GM12878 (cell line): ENCODE results near the gene SIGLEC11. TPM values are rescaled to one million over a fixed set of nuclear protein-coding genes. Genes with fewer than 3 reads are reported as not detected.

Source experiments
- ATF2 ChIP-seq: IDR thresholded peaks from 2 replicates; pipeline ENCODE4 v1.6.1; 2012; ENCODE audit warnings: low read length, inconsistent platforms
- BCL11A ChIP-seq: IDR thresholded peaks from 2 replicates; pipeline ENCODE4 v1.6.1; 2011; ENCODE audit warnings: low read depth, low read length
- CBX3 ChIP-seq: fragments of 200-600 bp; sonication (generic); IDR thresholded peaks from 2 replicates; pipeline ENCODE4 v1.6.1; 2016; ENCODE audit warnings: low read depth, borderline replicate concordance
- ELK1 ChIP-seq: IDR thresholded peaks from 2 replicates; pipeline ENCODE4 v1.6.1; 2012; ENCODE audit warnings: low read depth, low read length, improper control_type of control experiment
- GABPA ChIP-seq: IDR thresholded peaks from 2 replicates; pipeline ENCODE4 v1.6.1; 2014; ENCODE audit warnings: antibody characterized with exemption, low read depth, mild to moderate bottlenecking, inconsistent platforms
- IKZF2 ChIP-seq, 2 experiments: fragments of 450-650 bp; IDR thresholded peaks; 2 replicates each; pipeline ENCODE4 v1.6.1; 2017; ENCODE audit warnings: mild to moderate bottlenecking in 2 of 2, moderate library complexity in 2 of 2
- NFYA ChIP-seq: IDR thresholded peaks from 2 replicates; pipeline ENCODE4 v1.6.1; 2011; ENCODE audit warnings: low read depth, mild to moderate bottlenecking, low read length, improper control_type of control experiment, borderline replicate concordance
- POLR2AphosphoS2 ChIP-seq: IDR thresholded peaks from 2 replicates; pipeline ENCODE4 v1.6.1; 2011; ENCODE audit warnings: low read depth, mild to moderate bottlenecking, low read length, improper control_type of control experiment, moderate library complexity
- RAD21 ChIP-seq: IDR thresholded peaks from 2 replicates; pipeline ENCODE4 v1.6.1; 2011; ENCODE audit warnings: mild to moderate bottlenecking, low read depth, low read length, moderate library complexity; ENCODE audit not compliant: insufficient read depth
- RELB ChIP-seq: fragments of 450-650 bp; IDR thresholded peaks from 2 replicates; pipeline ENCODE4 v1.6.1; 2017; ENCODE audit warnings: low read depth, mild to moderate bottlenecking, moderate library complexity
- RUNX3 ChIP-seq: IDR thresholded peaks from 2 replicates; pipeline ENCODE4 v1.6.1; 2012; ENCODE audit warnings: low read length, inconsistent platforms
- SIX5 ChIP-seq: IDR thresholded peaks from 2 replicates; pipeline ENCODE4 v1.6.1; 2011; ENCODE audit warnings: mild to moderate bottlenecking, low read depth, low read length, moderate library complexity; ENCODE audit not compliant: severe bottlenecking
- SPI1 ChIP-seq: IDR thresholded peaks from 2 replicates; pipeline ENCODE4 v1.6.1; 2011; ENCODE audit warnings: low read depth, mild to moderate bottlenecking, low read length, moderate library complexity, borderline replicate concordance; ENCODE audit not compliant: insufficient read depth
- STAT1 ChIP-seq: fragments of 450-650 bp; conservative IDR thresholded peaks from 2 replicates; pipeline ENCODE4 v1.6.1; 2014; ENCODE audit warnings: antibody characterized with exemption, mild to moderate bottlenecking
- SUPT20H ChIP-seq: IDR thresholded peaks from 2 replicates; pipeline ENCODE4 v1.6.1; 2011; ENCODE audit warnings: low read depth, mild to moderate bottlenecking, low read length, moderate library complexity, borderline replicate concordance; ENCODE audit not compliant: control insufficient read depth
- polyA plus RNA-seq, 11 experiments: library from polyadenylated mRNA; depleted of rRNA in 4 of 11; unstranded in 6 of 11; stranded (reverse) in 5 of 11; fragments of >200 nt; fragmentation: Nextera tagmentation in 4 of 11; fragmentation: Illumina TruSeq in 1 of 11; extraction: Ambion mirVana in 4 of 11; extraction: Trizol in 1 of 11; gene quantifications; 1 replicate in 1 of 11; 2 replicates in 10 of 11; pipeline versions ENCODE4 v1.2.1 to v1.2.3, GENCODE V29; 2011 to 2016; ENCODE audit warnings: inconsistent platforms in 2 of 11, missing spikeins in 2 of 11, low read depth in 1 of 11
- total RNA-seq, 4 experiments: library from RNA; depleted of rRNA in 3 of 4; stranded (reverse); fragments of >200 nt in 3 of 4; fragmentation: Illumina TruSeq in 1 of 4; extraction: Trizol in 1 of 4; gene quantifications; 2 replicates each; pipeline versions ENCODE4 v1.2.1 to v1.2.3, GENCODE V29; 2013 to 2021

The SIGLEC11 gene
- total and polyA plus RNA-seq, 10 of the 15 experiments (the other 5 are each of a cell fraction or from before 2014, with no cell fraction given), result not detected

GRCh38 chr19:49953416-49953815 is 7.6 kb downstream of the SIGLEC11 start (continued):
- TF ChIP-seq RELB, result no peak
- TF ChIP-seq ELK1, result no peak
- TF ChIP-seq IKZF2 (IDR thresholded peaks at IDR 0.05), result peak in 1 of 2 experiments; percentile 22; a peak in 1 of 4 replicates
- peak; percentile 24; the same call in 1 of the 2 replicates for TF ChIP-seq RUNX3
- no peak for TF ChIP-seq STAT1
- no peak for TF ChIP-seq RAD21
- TF ChIP-seq ATF2, result no peak
- TF ChIP-seq GABPA, result no peak
- peak; percentile 39; the same call in 1 of the 2 replicates for TF ChIP-seq SPI1
- TF ChIP-seq SIX5, result no peak
- no peak for TF ChIP-seq NFYA
- TF ChIP-seq POLR2AphosphoS2, result no peak
- no peak for TF ChIP-seq SUPT20H
- peak; percentile 15; the same call in 1 of the 2 replicates for TF ChIP-seq BCL11A
- TF ChIP-seq CBX3, result no peak
- TF ChIP-seq, all 136 proteins: peak for 5
